NB4 (cell line): ENCODE data around the gene ZNF85.

ENCODE experiments used
- CTCF ChIP-seq: IDR thresholded peaks from one replicate; pipeline ENCODE4 v1.5.1; 2012; ENCODE audit warnings: low read depth, low read length
- MYC ChIP-seq: IDR thresholded peaks from 2 replicates; pipeline ENCODE4 v1.6.1; 2011; ENCODE audit warnings: low read depth, low read length
- POLR2A ChIP-seq: IDR thresholded peaks from 2 replicates; pipeline ENCODE4 v1.6.1; 2011; ENCODE audit warnings: mild to moderate bottlenecking; ENCODE audit not compliant: insufficient read length; ENCODE audit errors: extremely low read depth

GRCh38 chr19:20928371-20928770 is 5.3 kb downstream of the ZNF85 start:
- TF ChIP-seq POLR2A, result no peak
- no peak for TF ChIP-seq CTCF
- no peak for TF ChIP-seq MYC
